GM19372 (cell line): ENCODE results near the gene SLC30A1.
"Not testable (repeated sequence)": the region's sequence is repeated elsewhere in the genome, so short reads cannot be mapped to it uniquely, and the experiment has no call there.

ENCODE experiments used
- ATAC-seq: cut with Tn5 transposase; IDR thresholded peaks from one replicate; pipeline ENCODE4 v1.9.1; 2021; ENCODE audit warnings: mild to moderate bottlenecking, low read depth, moderate library complexity; ENCODE audit not compliant: unreplicated experiment

Gene SLC30A1

GRCh38 chr1:211551638-211552460 is 27.1 kb downstream of the SLC30A1 start:
- no peak for ATAC-seq

- no peak for ATAC-seq
Measured at GRCh38 chr1:211549092-211549711, 29.8 kb downstream of the SLC30A1 start.

GRCh38 chr1:211548321-211549091 is 30.5 kb downstream of the SLC30A1 start:
- no peak for ATAC-seq

- no peak for ATAC-seq
Measured at GRCh38 chr1:211547710-211548109, 31.3 kb downstream of the SLC30A1 start.

- no peak for ATAC-seq
Measured at GRCh38 chr1:211546543-211546942, 32.4 kb downstream of the SLC30A1 start.

- ATAC-seq, result no peak
Measured at GRCh38 chr1:211543025-211543424, 35.9 kb downstream of the SLC30A1 start.

GRCh38 chr1:211541720-211542477 is 37.1 kb downstream of the SLC30A1 start:
- no peak for ATAC-seq

GRCh38 chr1:211541278-211541677 is 37.7 kb downstream of the SLC30A1 start:
- no peak for ATAC-seq

- ATAC-seq, result not testable (repeated sequence)
Measured at GRCh38 chr1:211540824-211541223, 38.1 kb downstream of the SLC30A1 start.

- no peak for ATAC-seq
Measured at GRCh38 chr1:211538287-211538686, 40.7 kb downstream of the SLC30A1 start.

- no peak for ATAC-seq
Measured at GRCh38 chr1:211537253-211537652, 41.7 kb downstream of the SLC30A1 start.

- ATAC-seq, result no peak
Measured at GRCh38 chr1:211536606-211537005, 42.4 kb downstream of the SLC30A1 start.

- no peak for ATAC-seq
Measured at GRCh38 chr1:211535346-211535745, 43.6 kb downstream of the SLC30A1 start.

GRCh38 chr1:211534545-211535291 is 44.2 kb downstream of the SLC30A1 start:
- ATAC-seq, result no peak

GRCh38 chr1:211532088-211532444 is 46.9 kb downstream of the SLC30A1 start:
- ATAC-seq, result no peak

GRCh38 chr1:211531194-211532087 is 47.5 kb downstream of the SLC30A1 start:
- no peak for ATAC-seq

- ATAC-seq, result no peak
Measured at GRCh38 chr1:211530102-211530501, 48.9 kb downstream of the SLC30A1 start.

GRCh38 chr1:211529453-211529852 is 49.5 kb downstream of the SLC30A1 start:
- ATAC-seq, result no peak

- ATAC-seq, result no peak
Measured at GRCh38 chr1:211529011-211529410, 50.0 kb downstream of the SLC30A1 start.
